Activated T-helper 2 cell treated with anti-CD3 and anti-CD28 coated beads, Interferon-gamma antibody, Interleukin-2, Interleukin-4, amounts not matched to agents 10 μg/mL and 5 μg/mL and 100 μg/mL, durations not matched to agents 14 hours and 24 hours and 36 hours (primary cell): ENCODE measurements around the gene SLC34A1. TPM values are rescaled to one million over a fixed set of nuclear protein-coding genes. Genes with fewer than 3 reads are reported as not detected.
A peak's percentile ranks its signal among the peaks of the same experiment; 100 is the strongest.

ENCODE experiments used
- DNase-seq: peaks from one replicate; pipeline ENCODE4 v3.0.0; 2021; ENCODE audit warnings: low spot score
- H3K27ac Mint-ChIP-seq: one replicate; pipeline ENCODE4 v1.8.0; 2021; ENCODE audit warnings: mixed read lengths
- H3K27me3 Mint-ChIP-seq: one replicate; pipeline ENCODE4 v1.8.0; 2021; ENCODE audit warnings: low read depth, mixed read lengths
- H3K36me3 Mint-ChIP-seq: one replicate; pipeline ENCODE4 v1.8.0; 2021; ENCODE audit warnings: low read depth, mixed read lengths
- H3K4me1 Mint-ChIP-seq: one replicate; pipeline ENCODE4 v1.8.0; 2021; ENCODE audit warnings: low read depth, mixed read lengths
- H3K4me3 Mint-ChIP-seq: one replicate; pipeline ENCODE4 v1.8.0; 2021; ENCODE audit warnings: low read depth, mild to moderate bottlenecking, moderate library complexity, mixed read lengths
- H3K9me3 Mint-ChIP-seq: one replicate; pipeline ENCODE4 v1.8.0; 2021; ENCODE audit warnings: mixed read lengths
- intact Hi-C: fragments of 100-400 bp; cut with micrococcal nuclease; formaldehyde crosslinking; loops from one replicate; pipeline ENCODE4 v1.15.1; 2023
- total RNA-seq: library from RNA; stranded (reverse); gene quantifications from 2 replicates; pipeline ENCODE4 v1.2.3, GENCODE V29; 2022

SLC34A1 gene
- total RNA-seq, 1 donor from 2014 or later, result not detected

DNA sequence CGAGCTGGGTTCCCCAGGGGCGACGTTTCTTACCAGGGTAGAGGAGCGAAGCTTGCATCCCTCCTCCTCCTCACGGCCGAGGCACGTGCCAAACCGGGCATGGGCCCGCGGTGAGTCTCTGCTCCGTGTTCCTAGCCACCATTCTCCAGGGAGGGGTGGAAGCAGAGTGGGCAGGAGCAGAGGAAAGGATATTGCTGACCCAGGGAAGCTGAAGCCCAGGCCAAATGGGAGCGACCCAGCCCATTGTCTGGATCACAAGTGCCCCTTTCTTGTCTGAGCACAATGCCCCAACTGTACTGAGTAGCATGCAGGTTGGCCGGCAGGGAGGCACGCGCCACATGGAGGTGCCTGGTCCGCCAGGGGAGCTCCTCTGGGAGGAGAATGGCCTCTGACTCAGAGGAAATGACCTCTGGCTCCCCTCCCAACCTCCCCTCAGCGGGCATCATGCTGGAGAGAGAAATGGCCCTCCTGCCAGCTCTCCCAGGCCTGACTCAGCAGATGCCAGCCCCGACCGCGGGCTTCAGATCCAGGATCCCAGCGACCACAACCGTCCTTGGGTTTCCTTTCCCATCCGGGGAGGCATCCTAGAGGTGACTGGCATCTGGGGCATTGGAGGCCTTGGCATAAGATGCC, 63.5 kb downstream of the SLC34A1 start:
- Mint-ChIP-seq H3K4me1 (peaks cover 32% of the 10 kb centered on the region), H3K36me3 (peaks cover 3% of the 10 kb centered on the region), H3K27ac (no peak overlapping the region), H3K4me3 (peak overlapping the region; percentile 52), H3K27me3 (peaks cover 2% of the 10 kb centered on the region), H3K9me3 (no peaks in the 10 kb centered on the region)
- intact Hi-C loops, result loop anchor here (2.0 kb wide), 1 partner anchor 19 kb away; no protein-coding TSS in a partner anchor
- DNase-seq, result no peak

Other genes with a start within 250 kb of the SLC34A1 start
- gene RAB24, start 80.7 kb upstream of the SLC34A1 start, total RNA-seq, result 17.7 and 19.0 TPM in 2 replicates
- gene PRELID1, start 80.6 kb upstream of the SLC34A1 start, total RNA-seq, result 223 and 229 TPM in 2 replicates
- gene MXD3, start 72.5 kb upstream of the SLC34A1 start, total RNA-seq, result 12.8 and 13.9 TPM in 2 replicates
- 130 and 137 TPM in 2 replicates for gene LMAN2, start 32.8 kb upstream of the SLC34A1 start, total RNA-seq
- 36.2 and 40.5 TPM in 2 replicates for gene RGS14, start 26.5 kb upstream of the SLC34A1 start, total RNA-seq
- gene PFN3, start 16.2 kb downstream of the SLC34A1 start, total RNA-seq, result not detected in 2 replicates
- 3.5 and 5.8 TPM in 2 replicates for gene F12, start 25.1 kb downstream of the SLC34A1 start, total RNA-seq
- gene GRK6, start 42.2 kb downstream of the SLC34A1 start, total RNA-seq, result 131 and 134 TPM in 2 replicates
- 12.1 and 13.0 TPM in 2 replicates for gene PRR7, start 62.4 kb downstream of the SLC34A1 start, total RNA-seq
- 28.7 and 32.9 TPM in 2 replicates for gene DBN1, start 89.2 kb downstream of the SLC34A1 start, total RNA-seq
- 85.4 and 86.9 TPM in 2 replicates for gene PDLIM7, start 113.2 kb downstream of the SLC34A1 start, total RNA-seq
- 3.3 and 4.9 TPM in 2 replicates for gene DOK3, start 125.4 kb downstream of the SLC34A1 start, total RNA-seq
- gene DDX41, start 132.5 kb downstream of the SLC34A1 start, total RNA-seq, result 138 and 144 TPM in 2 replicates
- 75.8 and 81.0 TPM in 2 replicates for gene FAM193B, start 170.1 kb downstream of the SLC34A1 start, total RNA-seq
- gene TMED9, start 207.8 kb downstream of the SLC34A1 start, total RNA-seq, result 174 and 175 TPM in 2 replicates
- gene B4GALT7, start 215.7 kb downstream of the SLC34A1 start, total RNA-seq, result 20.9 and 22.1 TPM in 2 replicates